Activated CD8-positive, alpha-beta memory T cell treated with anti-CD3 and anti-CD28 coated beads for 4 hours (primary cell): Measurements from ENCODE around the gene ZNRF2.

ENCODE experiments used
- DNase-seq, 2 donors: peaks; one replicate each; pipeline ENCODE4 v3.0.0-alpha.2; 2020; ENCODE audit warnings: low read depth in 2 of 2

The ZNRF2 gene

GRCh38 chr7:30321089-30321881 is 36.9 kb downstream of the ZNRF2 start:
- DNase-seq, result no peak

- no peak for DNase-seq
Observed at GRCh38 chr7:30321882-30322192, 37.4 kb downstream of the ZNRF2 start.

GRCh38 chr7:30322271-30323005 is 38.0 kb downstream of the ZNRF2 start:
- no peak for DNase-seq

- no peak for DNase-seq
Observed at GRCh38 chr7:30323006-30323355, 38.6 kb downstream of the ZNRF2 start.

- no peak for DNase-seq
Observed at GRCh38 chr7:30327813-30328212, 43.4 kb downstream of the ZNRF2 start.

- no peak for DNase-seq
Observed at GRCh38 chr7:30328381-30328780, 44.0 kb downstream of the ZNRF2 start.

- DNase-seq, result no peak
Observed at GRCh38 chr7:30329716-30330115, 45.3 kb downstream of the ZNRF2 start.

GRCh38 chr7:30330134-30331111 is 46.0 kb downstream of the ZNRF2 start:
- no peak for DNase-seq

- no peak for DNase-seq
Observed at GRCh38 chr7:30331338-30331737, 46.9 kb downstream of the ZNRF2 start.

GRCh38 chr7:30332549-30332948 is 48.2 kb downstream of the ZNRF2 start:
- DNase-seq, result no peak

GRCh38 chr7:30335763-30336487 is 51.5 kb downstream of the ZNRF2 start:
- no peak for DNase-seq

GRCh38 chr7:30344513-30344912 is 60.1 kb downstream of the ZNRF2 start:
- DNase-seq, result no peak

GRCh38 chr7:30347226-30348082 is 63.1 kb downstream of the ZNRF2 start:
- no peak for DNase-seq

GRCh38 chr7:30348083-30348560 is 63.7 kb downstream of the ZNRF2 start:
- peak; percentile 7 to 41 for DNase-seq

GRCh38 chr7:30349170-30349569 is 64.8 kb downstream of the ZNRF2 start:
- DNase-seq, result no peak

- DNase-seq, result no peak
Observed at GRCh38 chr7:30349816-30350215, 65.4 kb downstream of the ZNRF2 start.

GRCh38 chr7:30351286-30351685 is 66.9 kb downstream of the ZNRF2 start:
- DNase-seq, result no peak

GRCh38 chr7:30351724-30352123 is 67.3 kb downstream of the ZNRF2 start:
- DNase-seq, result no peak

- DNase-seq, result no peak
Observed at GRCh38 chr7:30352169-30352568, 67.8 kb downstream of the ZNRF2 start.

- DNase-seq, result no peak
Observed at GRCh38 chr7:30353532-30353931, 69.1 kb downstream of the ZNRF2 start.
